HG03432 (cell line): ENCODE measurements around the gene GCLM.

Experiments used
- ATAC-seq: cut with Tn5 transposase; IDR thresholded peaks from one replicate; pipeline ENCODE4 v1.9.1; 2021; ENCODE audit warnings: mild to moderate bottlenecking, moderate library complexity; ENCODE audit not compliant: unreplicated experiment

Gene GCLM

DNA sequence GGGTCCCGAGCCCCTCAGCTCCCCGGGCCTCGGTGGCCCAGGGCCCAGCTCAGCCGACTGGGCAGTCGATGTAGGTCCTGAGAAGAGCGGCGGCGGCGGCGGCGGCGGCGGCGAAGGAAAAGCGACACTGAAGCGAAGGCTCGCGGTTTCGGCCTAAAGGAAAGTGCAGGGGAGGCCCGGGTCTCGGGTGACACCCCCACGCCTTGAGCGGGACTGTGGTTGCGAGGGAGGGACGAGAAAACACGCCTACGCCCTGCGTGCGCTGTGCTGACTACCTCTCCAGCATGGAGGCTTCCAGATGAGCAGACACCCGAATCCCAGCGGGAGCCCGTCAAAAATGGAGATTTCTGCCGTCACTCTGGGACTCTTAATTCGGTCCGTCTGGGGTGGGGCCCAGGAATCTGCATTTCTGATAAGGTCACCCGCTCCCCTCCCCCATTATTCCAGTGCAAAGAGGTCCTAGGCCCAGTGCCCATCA is 61.4 kb downstream of the GCLM start:
- ATAC-seq, result peak; percentile 29

DNA sequence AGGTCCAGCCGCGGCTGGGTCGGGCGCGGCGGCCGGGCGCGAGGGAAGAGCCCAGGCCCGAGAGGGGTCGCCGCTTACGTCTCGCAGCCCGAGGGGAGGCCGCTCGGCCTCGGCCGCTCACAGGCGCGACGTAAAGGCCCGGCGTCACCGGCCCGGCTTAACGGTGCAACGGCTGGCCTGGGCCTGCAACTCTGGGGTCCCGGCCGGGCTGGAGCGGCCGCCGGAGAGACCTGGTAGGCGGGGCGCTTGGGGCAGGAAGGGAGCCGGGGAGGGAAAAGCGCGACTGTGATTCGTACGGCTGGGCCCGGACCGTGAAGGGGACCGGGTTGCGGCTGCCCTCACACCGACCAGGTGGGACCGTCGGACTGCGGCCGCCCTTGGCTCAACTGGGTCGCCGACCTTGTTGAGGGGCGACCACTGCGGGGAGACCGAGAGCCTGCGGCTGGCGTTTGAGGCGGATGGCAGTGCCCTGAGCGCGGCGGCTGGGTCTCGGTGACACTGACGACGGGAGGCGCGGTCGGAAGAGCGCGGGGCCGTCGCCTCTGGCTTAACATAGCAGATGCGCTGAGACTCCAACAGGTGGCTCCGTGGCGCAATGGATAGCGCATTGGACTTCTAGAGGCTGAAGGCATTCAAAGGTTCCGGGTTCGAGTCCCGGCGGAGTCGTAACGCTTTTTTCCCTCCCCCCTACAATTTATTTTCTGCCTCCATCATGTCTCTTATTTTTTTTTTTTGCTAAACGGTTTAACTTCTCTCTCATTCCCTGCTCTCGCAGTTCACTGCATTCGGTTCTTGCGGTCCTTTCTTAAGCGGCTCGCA is 62.0 kb downstream of the GCLM start:
- ATAC-seq, result peak; percentile 72

DNA sequence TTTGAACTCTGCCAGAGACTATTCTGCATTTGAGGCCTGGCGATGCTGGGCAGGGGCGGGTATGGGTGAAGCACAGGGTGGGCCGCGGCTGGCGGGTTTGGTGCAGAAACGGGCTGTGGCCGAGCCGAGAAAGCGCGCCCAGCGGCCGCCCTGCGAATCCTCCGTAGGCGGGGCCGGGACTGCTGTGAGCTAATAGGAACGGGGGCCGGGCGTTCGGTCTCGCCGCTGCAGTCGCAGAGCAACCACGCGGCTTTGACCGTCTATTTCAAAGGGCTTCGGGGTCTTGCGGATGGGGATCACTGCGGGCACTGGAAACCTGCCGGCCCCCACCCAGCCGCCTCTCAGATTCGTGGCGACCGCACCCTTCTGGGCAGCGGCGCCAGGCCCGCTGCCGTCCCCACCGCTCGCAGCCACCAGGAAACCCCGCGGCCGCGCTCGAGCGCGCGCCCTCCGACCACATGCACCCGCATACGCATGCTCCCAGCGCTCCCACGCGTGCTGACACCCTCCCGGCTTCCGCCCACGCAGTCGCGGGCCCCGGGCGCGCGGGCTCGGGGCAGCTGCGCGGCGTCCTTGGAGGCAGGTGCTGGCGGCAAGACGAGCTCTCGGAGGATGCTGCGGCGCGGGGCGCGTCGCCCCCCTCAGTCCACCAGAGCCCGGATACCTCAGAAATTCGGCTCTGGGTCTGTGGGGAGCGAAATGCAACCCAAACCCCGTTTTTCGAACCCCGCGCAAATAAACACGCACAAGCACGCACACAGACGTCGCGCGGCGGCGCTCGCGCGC is 62.8 kb downstream of the GCLM start:
- ATAC-seq, result peak; percentile 56

DNA sequence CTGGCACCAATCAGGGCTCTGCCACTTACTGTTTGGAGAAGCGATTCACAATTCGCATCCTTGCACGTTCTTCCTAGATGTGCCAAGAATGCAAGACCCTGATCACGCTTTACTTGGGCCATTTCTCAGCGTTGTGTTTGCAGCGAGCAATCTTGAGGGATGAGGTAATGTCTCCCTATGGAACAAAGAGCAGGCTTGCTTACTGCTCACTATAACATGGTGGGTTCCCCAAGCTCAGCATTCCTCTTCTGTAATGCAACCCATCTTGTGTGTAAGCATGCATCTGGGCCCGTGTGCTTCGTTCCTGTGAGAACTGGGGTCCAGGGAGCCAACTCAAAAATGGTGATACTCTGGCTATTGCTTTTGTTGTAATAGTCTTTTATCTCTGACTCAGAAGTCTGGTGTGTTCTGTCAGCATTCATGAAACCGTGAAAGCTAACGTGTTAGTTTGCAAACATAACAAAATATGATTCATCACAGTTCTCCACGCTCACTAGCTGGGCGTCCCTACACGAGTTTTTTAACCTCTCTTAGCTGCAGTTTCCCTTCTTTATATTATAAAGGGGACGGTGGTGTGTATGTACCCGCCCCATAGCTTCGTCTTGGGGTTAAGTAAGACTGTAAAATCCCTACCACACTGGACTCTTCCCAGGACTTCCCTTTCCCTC is 63.6 kb downstream of the GCLM start:
- ATAC-seq, result peak; percentile 5

DNA sequence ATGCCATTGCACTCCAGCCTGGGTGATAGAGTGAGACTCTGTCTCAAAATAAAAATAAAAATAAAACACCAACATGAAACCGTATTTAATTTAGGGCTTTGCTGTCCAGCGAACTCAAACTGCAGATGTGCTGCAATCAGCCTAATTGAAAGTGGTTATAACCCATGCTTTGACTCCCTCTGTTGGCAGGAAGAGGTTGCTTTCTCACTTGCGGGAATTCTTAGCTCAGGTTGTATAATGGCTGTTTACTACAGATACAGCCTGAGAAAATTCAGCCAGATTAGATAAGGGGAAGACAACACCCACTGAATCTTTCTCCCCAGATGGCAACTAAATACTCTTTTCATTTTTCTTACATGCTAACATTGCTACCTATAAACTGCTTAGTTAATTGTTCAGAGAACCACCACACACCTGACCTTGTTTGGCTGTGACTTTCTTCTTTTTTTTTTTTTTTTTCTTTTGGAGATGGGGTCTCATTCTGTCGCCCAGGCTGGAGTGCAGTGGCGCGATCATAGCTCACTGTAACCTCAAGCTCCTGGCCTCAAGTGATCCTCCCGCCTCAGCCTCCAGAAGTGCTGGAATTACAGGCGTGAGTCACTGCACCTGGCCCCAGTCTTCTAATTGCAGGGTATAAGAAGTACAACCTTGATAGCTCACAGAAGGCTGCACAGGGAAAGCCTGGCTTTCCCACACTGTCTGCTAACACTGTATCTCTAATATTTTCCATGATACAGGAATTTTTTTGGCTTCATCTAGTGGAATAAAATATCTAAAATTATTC is 64.8 kb downstream of the GCLM start:
- ATAC-seq, result no peak

DNA sequence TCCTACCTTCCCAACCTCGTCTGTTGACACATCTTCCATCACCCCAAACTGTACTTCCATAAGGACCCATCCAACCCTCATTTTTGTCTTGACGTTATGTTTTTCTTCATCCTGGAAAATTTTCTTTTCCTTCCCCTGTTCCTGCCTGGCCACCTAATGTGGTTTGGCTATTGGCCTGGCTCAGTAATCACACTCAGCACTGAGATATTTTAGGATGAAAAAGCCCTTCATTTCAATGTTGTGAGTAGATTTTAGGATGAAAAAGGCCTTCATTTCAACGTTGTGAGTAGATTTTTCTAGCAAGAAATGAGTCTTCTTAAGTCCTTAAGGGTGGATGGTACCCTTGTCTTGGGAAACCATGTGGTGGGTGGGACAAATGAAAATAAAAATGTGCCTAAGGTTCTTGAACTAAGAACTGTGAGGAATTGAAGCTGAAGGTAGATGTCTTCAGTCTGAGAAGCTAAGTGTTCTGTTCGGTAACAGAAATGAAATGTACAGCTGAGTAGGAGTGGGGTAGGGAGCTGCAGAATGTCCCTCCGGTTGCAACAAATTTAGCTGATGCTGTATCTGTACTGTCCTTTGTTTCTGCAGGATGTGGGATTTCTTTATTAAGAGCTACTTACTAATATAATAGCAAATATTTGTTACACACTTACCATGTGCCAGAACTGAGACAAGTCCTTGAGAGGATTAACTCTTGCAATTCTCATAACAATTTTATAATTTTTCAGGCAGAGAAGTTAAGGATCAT is 66.3 kb downstream of the GCLM start:
- ATAC-seq, result no peak

DNA sequence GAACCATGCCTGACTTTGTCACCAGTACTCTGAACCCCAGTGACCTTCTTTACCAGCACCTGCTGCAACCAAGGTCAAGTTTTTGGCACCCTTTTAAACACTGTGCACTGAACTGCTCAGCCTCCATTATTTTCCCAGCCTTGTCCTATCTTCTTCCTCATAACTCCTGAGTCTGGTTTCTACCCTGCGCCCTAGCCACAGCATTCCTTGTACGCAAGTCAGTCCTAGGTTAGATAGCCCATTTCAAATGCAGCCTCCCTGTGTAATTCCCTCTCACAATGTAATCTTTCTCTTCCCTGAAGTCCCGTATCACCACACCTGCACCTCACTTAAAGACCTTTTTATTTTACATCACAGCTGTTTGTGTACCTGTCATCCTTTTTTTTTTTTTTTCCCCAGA is 67.5 kb downstream of the GCLM start:
- no peak for ATAC-seq

DNA sequence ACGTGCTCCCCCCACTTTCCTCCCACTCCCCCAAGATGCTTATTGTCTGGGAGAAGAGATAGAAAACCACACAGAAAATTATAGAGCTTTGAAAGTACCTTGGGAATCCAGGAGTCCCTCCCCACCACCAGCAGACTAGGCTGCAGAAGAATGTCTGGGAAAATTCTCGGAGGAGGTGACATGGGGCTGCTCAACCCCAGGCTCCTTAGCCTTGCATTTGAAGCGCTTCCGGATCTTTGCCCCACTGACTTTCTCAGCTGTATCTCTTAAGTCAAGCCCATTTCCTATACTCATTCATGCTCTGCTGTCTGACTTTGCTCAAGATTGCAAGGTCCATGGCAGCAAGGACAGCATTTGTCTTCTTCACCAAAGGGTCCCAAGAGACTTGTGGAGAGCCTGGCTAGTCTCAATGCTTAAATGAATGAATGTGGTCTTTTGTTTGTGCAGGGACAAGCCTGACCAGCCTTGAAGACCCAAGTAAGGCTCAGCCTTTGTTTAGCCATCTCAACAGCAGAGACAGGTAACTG is 68.2 kb downstream of the GCLM start:
- ATAC-seq, result no peak

DNA sequence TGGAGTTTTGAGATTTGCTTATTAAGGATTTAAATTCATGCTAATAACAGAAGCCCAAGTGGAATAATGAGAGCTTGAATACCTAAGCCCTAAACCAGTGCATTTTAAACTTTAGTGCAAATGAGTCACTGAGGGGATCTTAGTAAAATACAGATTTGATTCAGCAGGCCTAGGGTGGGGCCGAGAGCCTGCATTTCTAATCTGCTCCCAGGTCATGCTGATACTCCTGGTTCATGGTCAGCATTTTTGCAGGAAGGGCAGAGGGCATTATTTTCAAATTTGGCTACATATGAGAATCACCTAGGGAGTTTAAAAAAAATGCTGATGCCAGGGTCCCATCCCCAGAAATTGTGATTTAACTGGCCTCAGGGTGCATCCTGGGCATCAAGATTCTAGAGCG is 69.5 kb downstream of the GCLM start:
- ATAC-seq, result no peak

DNA sequence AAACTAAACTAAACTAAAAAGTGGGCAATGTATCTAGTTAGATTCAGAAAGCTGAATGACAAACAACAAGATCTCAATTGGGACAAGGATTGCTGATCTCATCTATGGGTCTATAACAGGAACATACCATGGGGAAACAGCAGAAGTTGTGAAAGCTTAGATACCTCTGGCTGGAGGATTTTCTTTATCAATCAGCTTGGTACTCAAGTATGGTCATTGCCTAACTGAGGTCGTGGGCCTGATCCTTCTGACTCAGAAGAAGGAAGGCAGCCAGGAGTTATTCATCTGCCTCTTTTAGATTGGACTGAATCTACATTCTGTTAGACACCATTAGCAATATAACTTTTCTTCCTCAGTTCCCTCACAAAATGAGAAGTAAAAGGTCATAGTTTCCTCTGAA is 69.9 kb downstream of the GCLM start:
- no peak for ATAC-seq

DNA sequence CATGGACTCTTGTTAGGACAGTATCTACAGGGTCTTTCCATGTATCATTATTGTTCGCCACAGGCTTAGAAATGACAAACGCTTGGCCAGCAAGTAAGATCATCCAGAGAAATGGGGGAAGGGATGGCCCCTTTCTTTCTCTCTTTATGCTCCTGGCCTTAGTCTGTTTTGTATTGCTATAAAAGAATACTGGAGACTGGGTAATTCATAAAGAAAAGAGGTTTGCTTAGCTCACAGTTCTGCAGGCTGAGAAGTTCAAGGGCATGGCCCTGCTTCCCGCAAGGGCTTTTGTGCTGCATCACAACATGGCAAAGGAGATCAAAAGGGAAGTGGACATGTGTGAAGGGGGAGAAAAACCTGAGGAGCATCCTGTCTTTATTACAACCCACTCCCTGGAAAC is 71.3 kb downstream of the GCLM start:
- no peak for ATAC-seq
